Measurements from ENCODE around the gene SPEM3.

SPEM3 gene

GRCh38 chr17:7391307-7391706 is 37.4 kb upstream of the SPEM3 start:
- no peak overlapping the region for H3K4me3 ChIP-seq (ENCODE audit: low read depth in 1 of 2, low read length in 2 of 2)
- no peaks in the 10 kb centered on the region for H3K27me3 ChIP-seq (ENCODE audit: control insufficient read depth in 1 of 2, insufficient read depth in 2 of 2, low read length in 2 of 2)
- H3K27ac ChIP-seq (ENCODE audit: low read depth, low read length) = no peak overlapping the region
- no peaks in the 10 kb centered on the region for H3K9me3 ChIP-seq (ENCODE audit: low read length)
- H3K9ac ChIP-seq (ENCODE audit: low read length) = no peak overlapping the region
- H3K36me3 ChIP-seq (ENCODE audit: insufficient read depth, low read length) = peaks cover 6% of the 10 kb centered on the region
- peaks cover 8% of the 10 kb centered on the region for H3K4me1 ChIP-seq (ENCODE audit: insufficient read depth, low read length)

DNA sequence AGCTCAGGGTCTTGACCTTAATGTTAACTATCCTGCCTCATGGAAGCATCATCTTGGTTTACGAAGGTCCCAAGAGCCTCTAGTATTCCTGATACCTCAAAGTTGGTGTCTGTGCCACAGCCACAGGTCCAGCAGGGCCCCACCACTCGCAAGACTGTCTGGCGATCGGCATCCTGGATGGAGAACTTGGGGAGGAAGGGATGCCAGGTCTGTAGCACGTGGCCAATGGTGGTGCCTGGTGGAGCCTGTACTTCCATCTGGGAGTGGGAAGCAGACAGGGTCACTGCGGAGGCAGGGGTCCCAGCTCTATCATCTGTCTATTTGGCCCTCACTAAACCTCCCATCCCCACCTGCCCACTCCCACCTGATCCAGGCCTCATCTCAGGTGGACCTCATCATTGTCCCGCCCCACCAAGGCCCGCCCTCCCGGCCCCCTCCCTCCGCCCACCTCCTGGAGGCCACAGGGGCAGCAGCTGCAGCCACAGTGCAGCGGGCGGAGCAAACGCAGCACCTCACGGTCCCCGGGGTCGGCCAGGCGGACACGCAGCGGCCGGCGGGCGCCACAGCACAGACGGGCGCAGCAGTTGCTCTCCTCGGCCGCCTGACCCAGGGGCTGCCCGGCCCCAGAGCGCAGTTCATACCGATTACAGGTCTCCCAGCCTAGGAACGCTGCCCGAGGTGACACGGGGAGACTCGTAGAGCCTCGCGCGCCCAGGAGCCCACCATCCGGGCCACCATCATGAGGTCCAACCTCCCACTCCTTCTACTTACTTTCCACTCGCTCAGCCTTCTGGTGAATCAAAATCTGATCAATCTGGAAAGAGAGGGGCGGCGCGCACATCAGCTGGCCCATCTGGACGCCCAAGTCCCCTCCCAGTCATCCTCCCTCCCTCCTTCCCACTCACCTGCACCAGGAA is 35.7 kb upstream of the SPEM3 start:
- no peaks in the 10 kb centered on the region for H3K27me3 ChIP-seq (ENCODE audit: control insufficient read depth in 1 of 2, insufficient read depth in 2 of 2, low read length in 2 of 2)
- peak overlapping the region; percentile 68 for H3K9ac ChIP-seq (ENCODE audit: low read length)
- H3K36me3 ChIP-seq (ENCODE audit: insufficient read depth, low read length) = peaks cover 6% of the 10 kb centered on the region
- peak overlapping the region in 1 of 2 donors; percentile 86 for H3K4me3 ChIP-seq (ENCODE audit: low read depth in 1 of 2, low read length in 2 of 2)
- H3K27ac ChIP-seq (ENCODE audit: low read depth, low read length) = no peak overlapping the region
- peaks cover 8% of the 10 kb centered on the region for H3K4me1 ChIP-seq (ENCODE audit: insufficient read depth, low read length)
- no peaks in the 10 kb centered on the region for H3K9me3 ChIP-seq (ENCODE audit: low read length)

DNA sequence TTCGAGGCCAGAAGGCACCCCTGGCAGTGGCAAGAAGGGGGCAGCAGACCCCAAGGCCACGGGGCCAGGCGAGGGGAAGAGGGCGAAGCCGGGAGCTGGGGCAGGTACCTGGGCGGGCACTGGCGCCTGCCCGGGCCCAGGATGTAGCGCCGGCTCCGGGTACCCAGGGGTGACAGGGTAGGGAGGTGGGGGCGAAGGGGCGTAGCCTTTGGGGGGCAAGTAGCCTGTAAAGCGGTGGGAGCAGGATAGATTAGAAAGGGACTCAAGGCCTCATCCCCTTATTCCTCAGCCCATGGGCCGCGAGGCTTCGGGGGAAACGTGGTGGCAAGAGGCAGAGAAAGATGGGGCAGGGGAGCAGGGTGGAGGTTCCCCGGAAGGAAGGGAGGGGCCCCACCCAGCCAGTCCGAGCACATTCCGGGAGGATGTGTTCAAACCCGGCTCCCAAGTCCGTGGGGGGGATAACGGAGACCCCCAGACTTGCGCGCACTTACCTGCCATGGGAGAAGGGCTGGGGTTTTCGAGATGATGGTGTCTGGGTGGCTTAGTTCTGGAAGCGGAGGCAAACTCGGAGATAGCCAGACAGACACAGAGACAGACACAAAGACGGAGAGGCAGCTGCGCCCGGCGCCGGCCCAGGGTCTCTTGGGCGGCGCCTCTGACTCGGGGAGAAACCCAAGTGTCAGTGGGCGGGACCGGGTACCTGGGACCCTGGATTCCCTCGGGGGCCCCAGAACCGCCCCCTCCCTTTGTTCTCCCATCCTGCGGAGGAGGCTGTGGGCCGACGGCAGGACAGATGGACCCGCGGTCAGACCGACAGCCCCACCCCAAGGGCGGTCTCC is 34.8 kb upstream of the SPEM3 start:
- Histone ChIP-seq H3K36me3 (ENCODE audit: insufficient read depth, low read length) (peaks cover 6% of the 10 kb centered on the region), H3K4me1 (ENCODE audit: insufficient read depth, low read length) (peaks cover 8% of the 10 kb centered on the region), H3K4me3 (ENCODE audit: low read depth in 1 of 2, low read length in 2 of 2) (peak overlapping the region; percentile 86 to 91), H3K9me3 (ENCODE audit: low read length) (no peaks in the 10 kb centered on the region), H3K9ac (ENCODE audit: low read length) (peak overlapping the region; percentile 68), H3K27me3 (ENCODE audit: control insufficient read depth in 1 of 2, insufficient read depth in 2 of 2, low read length in 2 of 2) (no peaks in the 10 kb centered on the region), H3K27ac (ENCODE audit: low read depth, low read length) (peak overlapping the region; percentile 77)

GRCh38 chr17:7394452-7395191 is 34.0 kb upstream of the SPEM3 start, which contains the start of gene PLSCR3:
PLSCR3 (minus strand) TSS chr17:7394525; CDS start chr17:7394110, 415 bp downstream.
- H3K27ac ChIP-seq (ENCODE audit: low read depth, low read length) = peak within 1 kb of the TSS; percentile 77
- peak within 1 kb of the TSS; percentile 68 for H3K9ac ChIP-seq (ENCODE audit: low read length)
- peaks cover 8% of the 10 kb centered on the region for H3K4me1 ChIP-seq (ENCODE audit: insufficient read depth, low read length)
- peaks cover 6% of the 10 kb centered on the region for H3K36me3 ChIP-seq (ENCODE audit: insufficient read depth, low read length)
- H3K27me3 ChIP-seq (ENCODE audit: control insufficient read depth in 1 of 2, insufficient read depth in 2 of 2, low read length in 2 of 2) = no peaks in the 10 kb centered on the region
- no peaks in the 10 kb centered on the region for H3K9me3 ChIP-seq (ENCODE audit: low read length)
- peak within 1 kb of the TSS; percentile 86 to 91 for H3K4me3 ChIP-seq (ENCODE audit: low read depth in 1 of 2, low read length in 2 of 2)

- Histone ChIP-seq H3K4me1 (ENCODE audit: insufficient read depth, low read length) (peaks cover 8% of the 10 kb centered on the region), H3K9me3 (ENCODE audit: low read length) (no peaks in the 10 kb centered on the region), H3K4me3 (ENCODE audit: low read depth in 1 of 2, low read length in 2 of 2) (no peak overlapping the region), H3K9ac (ENCODE audit: low read length) (no peak overlapping the region), H3K27me3 (ENCODE audit: control insufficient read depth in 1 of 2, insufficient read depth in 2 of 2, low read length in 2 of 2) (no peaks in the 10 kb centered on the region), H3K36me3 (ENCODE audit: insufficient read depth, low read length) (peaks cover 6% of the 10 kb centered on the region), H3K27ac (ENCODE audit: low read depth, low read length) (no peak overlapping the region)
Observed at GRCh38 chr17:7396147-7396546, 32.5 kb upstream of the SPEM3 start.

DNA sequence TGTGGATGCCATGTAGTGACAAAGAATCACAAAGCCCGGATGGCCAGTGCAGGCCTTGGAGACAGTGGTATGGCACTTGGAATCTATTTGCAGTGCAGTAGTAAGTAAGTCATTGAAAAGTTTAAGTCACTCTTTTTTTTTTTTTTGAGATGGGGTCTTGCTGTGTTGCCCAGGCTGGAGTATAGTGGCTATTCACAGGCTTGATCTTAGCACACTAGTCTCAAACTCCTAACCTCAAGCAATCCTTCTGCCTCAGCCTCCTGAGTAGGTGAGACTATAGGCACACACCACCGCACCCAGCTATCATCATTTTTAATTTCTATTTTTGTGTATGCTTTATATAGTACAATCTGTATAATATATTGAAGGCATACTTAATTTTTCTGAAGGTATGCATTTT is 30.0 kb upstream of the SPEM3 start:
- H3K9ac ChIP-seq (ENCODE audit: low read length) = no peak overlapping the region

DNA sequence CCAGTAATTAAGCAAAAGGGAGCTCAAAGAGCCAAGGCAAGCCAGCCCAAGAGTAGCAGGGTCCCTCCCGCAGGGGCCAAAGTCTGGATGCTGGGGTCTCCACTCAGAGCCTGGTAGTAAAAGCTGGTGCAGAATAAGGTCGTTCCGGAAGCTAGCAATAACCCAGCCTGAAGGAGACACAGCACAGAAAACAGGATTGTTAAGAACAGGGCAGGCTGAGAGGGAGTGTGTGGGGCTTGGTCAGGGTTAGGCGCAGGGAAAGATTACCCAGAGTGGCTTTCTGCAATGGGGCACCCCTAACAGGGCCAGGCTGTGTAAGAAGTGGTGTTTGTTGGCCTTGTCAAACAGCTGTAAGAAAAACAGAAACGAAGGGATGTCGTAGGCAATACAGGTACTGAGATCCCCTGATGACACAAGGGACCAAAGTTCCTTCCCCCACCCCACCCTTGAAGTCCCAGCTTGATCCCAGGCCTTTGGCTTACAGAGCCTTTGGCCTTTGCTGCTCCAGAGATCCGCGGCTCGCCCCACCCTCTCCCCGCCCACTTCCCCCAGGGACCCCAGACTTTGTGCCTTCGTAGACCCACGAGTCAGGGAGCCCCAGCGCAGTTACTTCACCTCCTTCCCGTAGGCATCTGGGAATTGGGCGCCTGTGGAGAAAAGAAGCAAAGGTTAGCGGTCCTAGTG is 25.5 kb upstream of the SPEM3 start:
- Histone ChIP-seq H3K4me3 (ENCODE audit: low read depth in 1 of 2, low read length in 2 of 2) (peak overlapping the region; percentile 71 to 82), H3K27ac (ENCODE audit: low read depth, low read length) (peak overlapping the region; percentile 93), H3K4me1 (ENCODE audit: insufficient read depth, low read length) (peaks cover 15% of the 10 kb centered on the region), H3K9me3 (ENCODE audit: low read length) (no peaks in the 10 kb centered on the region), H3K9ac (ENCODE audit: low read length) (peak overlapping the region; percentile 56), H3K27me3 (ENCODE audit: control insufficient read depth in 1 of 2, insufficient read depth in 2 of 2, low read length in 2 of 2) (no peaks in the 10 kb centered on the region), H3K36me3 (ENCODE audit: insufficient read depth, low read length) (no peaks in the 10 kb centered on the region)

More for the DNA sequence above, 30.0 kb upstream of the SPEM3 start:
- H3K4me3 ChIP-seq (ENCODE audit: low read depth in 1 of 2, low read length in 2 of 2) = no peak overlapping the region
- no peak overlapping the region for H3K27ac ChIP-seq (ENCODE audit: low read depth, low read length)
- H3K36me3 ChIP-seq (ENCODE audit: insufficient read depth, low read length) = no peaks in the 10 kb centered on the region
- no peaks in the 10 kb centered on the region for H3K27me3 ChIP-seq (ENCODE audit: control insufficient read depth in 1 of 2, insufficient read depth in 2 of 2, low read length in 2 of 2)
- peaks cover 10% of the 10 kb centered on the region for H3K4me1 ChIP-seq (ENCODE audit: insufficient read depth, low read length)
- no peaks in the 10 kb centered on the region for H3K9me3 ChIP-seq (ENCODE audit: low read length)

DNA sequence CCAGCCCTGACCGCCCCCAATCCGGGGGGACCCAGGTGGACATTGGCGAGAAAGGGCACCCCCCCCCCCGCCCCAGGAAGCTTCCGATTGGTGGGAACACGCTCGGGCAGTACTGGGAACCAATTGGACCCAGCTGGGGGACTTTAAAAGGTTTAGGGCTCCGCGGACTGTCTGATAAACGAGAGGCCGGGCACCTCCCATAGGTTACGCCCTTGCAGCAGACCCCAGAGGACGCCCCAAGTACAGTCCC is 25.0 kb upstream of the SPEM3 start:
- Histone ChIP-seq H3K27ac (ENCODE audit: low read depth, low read length) (peak overlapping the region; percentile 93), H3K4me1 (ENCODE audit: insufficient read depth, low read length) (peaks cover 15% of the 10 kb centered on the region), H3K4me3 (ENCODE audit: low read depth in 1 of 2, low read length in 2 of 2) (peak overlapping the region; percentile 71 to 82), H3K27me3 (ENCODE audit: control insufficient read depth in 1 of 2, insufficient read depth in 2 of 2, low read length in 2 of 2) (no peaks in the 10 kb centered on the region), H3K9me3 (ENCODE audit: low read length) (no peaks in the 10 kb centered on the region), H3K36me3 (ENCODE audit: insufficient read depth, low read length) (no peaks in the 10 kb centered on the region), H3K9ac (ENCODE audit: low read length) (peak overlapping the region; percentile 56)

DNA sequence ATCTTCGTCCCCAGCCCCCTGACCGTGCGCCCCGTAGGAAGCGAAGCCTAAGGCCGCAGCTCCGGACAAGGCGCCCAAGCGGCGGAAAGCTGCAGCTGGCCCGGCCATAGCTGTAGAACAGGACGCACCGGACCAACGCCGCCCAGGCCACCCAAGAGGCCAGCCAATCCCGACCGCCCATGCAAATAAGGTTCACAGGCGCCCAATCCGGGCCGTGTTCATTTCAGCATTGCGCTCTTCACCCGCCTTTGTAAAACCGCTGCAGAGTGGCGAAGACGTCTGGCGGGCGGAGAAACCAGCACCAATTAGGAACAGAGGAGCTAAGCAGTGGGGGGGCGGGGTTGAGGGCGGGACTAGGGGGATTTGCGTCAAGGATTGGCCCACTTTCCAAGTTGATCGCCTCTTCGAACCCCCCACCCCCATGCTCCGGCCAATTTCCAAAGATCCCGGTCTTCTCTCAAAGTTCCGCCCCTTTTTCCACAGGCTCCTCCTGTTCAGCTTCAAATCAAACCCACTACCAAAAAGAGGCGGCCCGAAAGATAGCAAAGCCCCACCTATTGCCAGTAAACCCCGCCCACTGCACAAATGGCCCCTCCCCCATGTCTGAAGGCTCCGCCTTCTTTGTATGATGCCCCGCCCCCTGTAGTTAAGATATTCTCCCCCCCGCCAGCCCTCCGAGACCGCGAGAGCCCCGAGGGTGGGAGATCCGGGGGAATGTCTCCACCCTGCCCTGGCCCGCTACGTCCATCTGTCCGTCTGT is 24.5 kb upstream of the SPEM3 start, which contains the start of gene TMEM256:
TSS of gene TMEM256 (minus strand) at position 121 of the 760 bp plus-strand sequence. CDS start at position 108, 13 bp downstream.
- Histone ChIP-seq H3K36me3 (ENCODE audit: insufficient read depth, low read length) (no peaks in the 10 kb centered on the region), H3K27ac (ENCODE audit: low read depth, low read length) (peak within 1 kb of the TSS; percentile 93), H3K4me3 (ENCODE audit: low read depth in 1 of 2, low read length in 2 of 2) (peak within 1 kb of the TSS; percentile 77 to 82), H3K9me3 (ENCODE audit: low read length) (no peaks in the 10 kb centered on the region), H3K9ac (ENCODE audit: low read length) (peak within 1 kb of the TSS; percentile 57), H3K4me1 (ENCODE audit: insufficient read depth, low read length) (peaks cover 15% of the 10 kb centered on the region), H3K27me3 (ENCODE audit: control insufficient read depth in 1 of 2, insufficient read depth in 2 of 2, low read length in 2 of 2) (no peaks in the 10 kb centered on the region)

DNA sequence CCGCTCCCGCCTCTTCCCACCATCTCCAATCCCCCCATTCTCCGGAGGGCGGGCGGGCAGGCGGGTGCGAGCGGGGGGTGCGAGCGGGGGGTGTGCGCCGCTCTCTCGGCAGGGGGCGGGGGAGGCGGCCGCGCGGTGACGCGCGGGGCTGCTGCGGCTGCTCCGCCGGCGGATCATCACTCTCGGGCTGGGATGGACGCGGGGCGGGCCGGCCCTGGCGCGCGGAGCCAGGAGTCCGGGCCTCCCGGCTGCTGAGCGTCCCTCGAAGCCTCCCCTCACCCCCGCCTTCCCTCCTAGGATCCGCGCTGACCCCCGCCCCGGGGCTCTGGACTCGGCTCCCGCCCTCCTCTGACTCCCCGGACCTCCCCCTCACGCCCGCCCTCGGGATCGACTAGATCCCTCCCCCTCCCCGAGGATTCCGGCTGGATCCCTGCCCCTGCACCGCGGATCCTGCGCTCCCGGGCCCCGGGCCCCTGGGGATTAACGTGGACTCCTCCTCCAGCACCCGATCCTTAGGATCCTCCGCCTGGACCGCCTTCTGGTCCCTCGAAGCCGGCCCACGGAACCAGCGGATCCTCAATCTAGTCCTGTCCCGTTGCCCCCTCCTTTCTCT is 23.8 kb upstream of the SPEM3 start:
- peak overlapping the region; percentile 71 to 77 for H3K4me3 ChIP-seq (ENCODE audit: low read depth in 1 of 2, low read length in 2 of 2)
- H3K9me3 ChIP-seq (ENCODE audit: low read length) = no peaks in the 10 kb centered on the region

More for the DNA sequence above, 23.8 kb upstream of the SPEM3 start:
- Histone ChIP-seq H3K27me3 (ENCODE audit: control insufficient read depth in 1 of 2, insufficient read depth in 2 of 2, low read length in 2 of 2) (no peaks in the 10 kb centered on the region), H3K36me3 (ENCODE audit: insufficient read depth, low read length) (no peaks in the 10 kb centered on the region), H3K27ac (ENCODE audit: low read depth, low read length) (peak overlapping the region; percentile 45), H3K4me1 (ENCODE audit: insufficient read depth, low read length) (peaks cover 15% of the 10 kb centered on the region), H3K9ac (ENCODE audit: low read length) (peak overlapping the region; percentile 57)

All from muscle layer of colon (tissue), 2 donors.